GM19043 (cell line): Measurements from ENCODE around the gene CLEC3A.
"Not testable (repeated sequence)": the region's sequence is repeated elsewhere in the genome, so short reads cannot be mapped to it uniquely, and the experiment has no call there.

Source experiments
- ATAC-seq: cut with Tn5 transposase; IDR thresholded peaks from one replicate; pipeline ENCODE4 v1.9.1; 2021; ENCODE audit warnings: low read depth; ENCODE audit not compliant: unreplicated experiment

Gene CLEC3A

DNA sequence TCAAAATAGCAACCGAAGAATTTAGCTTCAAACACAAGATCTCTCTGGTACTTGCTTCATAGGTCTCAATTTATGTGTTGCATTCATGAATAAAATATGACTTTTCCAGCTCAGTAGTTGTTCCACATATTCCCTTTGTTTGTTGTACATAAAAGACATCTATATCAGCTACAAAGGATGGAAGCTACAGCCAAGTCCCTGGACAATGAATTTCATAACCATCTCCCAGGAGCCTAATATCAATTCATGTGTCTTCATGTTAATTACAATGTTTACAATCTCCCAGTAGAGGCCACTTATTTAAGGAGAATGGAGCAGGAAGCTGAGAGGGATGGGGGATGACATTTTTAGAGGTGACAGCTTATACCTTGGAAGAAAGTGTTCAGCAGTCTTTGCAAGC lies 3.3 kb downstream of the CLEC3A start:
- no peak for ATAC-seq

DNA sequence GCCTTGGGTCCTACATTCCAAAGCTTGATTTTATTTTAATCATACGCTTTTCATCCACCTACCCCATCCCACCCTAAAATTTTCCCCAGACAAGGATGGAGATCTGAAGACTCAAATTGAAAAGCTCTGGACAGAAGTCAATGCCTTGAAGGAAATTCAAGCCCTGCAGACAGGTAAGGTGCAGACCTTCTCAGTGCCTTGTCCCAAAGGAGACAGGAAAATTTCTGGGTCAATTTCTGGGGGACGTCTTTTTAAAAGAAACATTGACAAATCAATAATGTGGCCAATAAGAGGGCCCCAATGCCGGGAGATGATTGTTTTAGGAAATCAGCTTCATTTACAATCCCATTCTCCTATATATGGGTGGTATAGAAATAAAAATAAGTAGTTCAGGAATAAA lies 5.7 kb downstream of the CLEC3A start:
- ATAC-seq = no peak

DNA sequence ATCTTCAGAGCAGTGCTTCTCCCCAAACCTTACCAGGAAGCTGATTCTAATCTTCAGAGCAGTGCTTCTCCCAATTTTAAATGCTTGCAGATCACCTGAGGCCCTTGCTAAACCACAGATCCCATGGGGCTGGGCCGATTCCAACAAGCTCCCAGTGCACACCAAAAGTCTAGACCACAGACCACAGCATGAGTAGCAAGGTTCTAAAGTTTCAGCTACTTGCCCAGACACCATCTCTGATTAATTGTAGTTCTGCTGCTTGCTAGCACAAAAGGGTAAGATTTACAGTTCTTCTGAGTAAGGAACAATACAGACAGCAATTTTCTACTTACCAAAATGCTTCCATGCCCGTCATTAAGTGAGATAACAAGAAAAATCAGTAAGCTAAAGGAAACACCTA lies 12.2 kb downstream of the CLEC3A start:
- ATAC-seq = no peak

DNA sequence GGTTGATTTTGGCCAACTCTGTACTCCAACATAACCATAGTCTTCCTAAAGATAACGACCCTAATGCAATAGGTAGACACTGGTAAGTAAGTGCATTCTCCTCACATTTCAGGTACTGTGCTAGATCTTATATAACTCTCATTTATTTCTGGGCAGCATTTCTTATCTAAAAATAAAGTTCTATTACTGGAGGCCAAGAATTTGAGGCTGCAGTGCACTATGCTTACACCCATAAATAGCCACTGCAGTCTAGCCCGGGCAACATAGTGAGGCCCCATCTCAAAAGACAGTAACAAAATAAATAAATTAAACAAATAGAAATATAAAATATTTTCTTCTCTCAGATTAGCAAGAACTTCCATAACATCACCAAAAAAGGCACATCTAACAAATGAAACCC lies 12.7 kb downstream of the CLEC3A start:
- no peak for ATAC-seq

DNA sequence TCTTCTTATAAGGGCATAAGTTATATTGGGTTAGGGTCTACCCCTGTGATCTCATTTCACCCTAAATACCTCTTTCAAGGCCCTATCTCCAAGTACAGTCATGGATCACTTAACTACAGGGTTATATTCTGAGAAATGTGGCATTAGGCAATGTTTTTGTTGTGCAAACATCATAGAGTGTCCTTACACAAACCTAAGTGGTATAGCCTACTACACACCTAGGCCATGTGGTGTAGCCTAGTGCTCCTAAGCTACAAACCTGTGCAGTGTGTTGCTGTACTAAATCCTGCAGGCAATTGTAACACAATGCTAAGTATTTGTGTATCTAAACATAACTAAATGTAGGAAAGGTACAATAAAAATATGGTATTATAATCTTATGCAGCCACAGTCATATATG lies 18.0 kb downstream of the CLEC3A start:
- ATAC-seq = no peak

DNA sequence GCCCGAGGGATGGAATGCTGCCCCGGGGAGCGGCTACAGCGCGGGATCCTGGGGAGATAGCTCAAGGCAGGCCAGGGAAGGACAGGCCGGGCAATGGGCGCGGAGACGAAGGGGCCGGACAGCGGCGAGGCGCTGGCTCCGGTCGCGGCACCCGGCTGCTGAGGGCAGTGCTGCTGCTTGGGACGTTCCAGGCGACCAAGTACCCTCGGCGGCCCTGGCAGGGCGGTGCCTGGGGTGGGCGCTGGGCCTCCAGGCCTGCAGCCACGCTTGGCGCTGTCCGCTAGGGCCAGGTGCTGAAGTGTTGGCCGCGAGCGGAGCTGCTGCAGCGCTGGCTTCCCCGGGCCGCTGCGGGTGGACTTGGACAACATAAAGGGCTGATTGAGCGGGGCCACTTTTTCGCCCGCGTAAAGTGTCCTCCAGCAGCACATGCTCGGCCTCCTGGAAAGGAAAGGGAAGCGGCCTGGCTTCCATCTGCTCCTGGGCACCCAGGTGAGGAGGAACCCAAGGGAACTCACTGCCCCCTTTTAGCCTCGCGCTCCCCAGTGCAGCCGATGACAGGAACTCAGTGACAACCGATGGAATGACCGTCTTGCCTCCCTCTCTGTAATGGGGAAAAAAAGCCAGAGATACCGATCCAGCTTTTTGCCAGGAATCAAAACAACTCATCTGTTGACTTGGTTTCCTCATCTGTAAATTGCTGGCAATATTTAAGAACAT lies 23.7 kb downstream of the CLEC3A start:
- no peak for ATAC-seq

DNA sequence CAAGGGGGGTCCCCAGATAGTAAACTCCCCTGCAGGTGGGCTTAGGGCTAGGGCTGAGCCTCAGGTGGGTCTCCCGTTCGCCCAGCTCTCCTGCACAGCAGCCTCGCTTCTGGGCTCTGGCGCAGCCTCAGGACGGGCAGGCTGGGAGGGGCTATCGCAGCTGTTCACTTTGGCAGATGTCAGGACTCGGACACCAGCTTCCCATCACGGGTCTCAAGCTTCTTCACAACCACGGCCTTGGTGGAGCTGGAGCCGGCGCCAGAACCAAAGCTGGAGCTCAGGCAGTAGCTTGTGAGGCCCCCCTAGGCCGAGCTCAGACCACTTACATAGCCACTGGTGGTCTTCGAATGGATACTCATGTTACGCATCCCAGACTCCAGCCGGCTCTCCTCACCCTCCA lies 26.0 kb downstream of the CLEC3A start:
- no peak for ATAC-seq

DNA sequence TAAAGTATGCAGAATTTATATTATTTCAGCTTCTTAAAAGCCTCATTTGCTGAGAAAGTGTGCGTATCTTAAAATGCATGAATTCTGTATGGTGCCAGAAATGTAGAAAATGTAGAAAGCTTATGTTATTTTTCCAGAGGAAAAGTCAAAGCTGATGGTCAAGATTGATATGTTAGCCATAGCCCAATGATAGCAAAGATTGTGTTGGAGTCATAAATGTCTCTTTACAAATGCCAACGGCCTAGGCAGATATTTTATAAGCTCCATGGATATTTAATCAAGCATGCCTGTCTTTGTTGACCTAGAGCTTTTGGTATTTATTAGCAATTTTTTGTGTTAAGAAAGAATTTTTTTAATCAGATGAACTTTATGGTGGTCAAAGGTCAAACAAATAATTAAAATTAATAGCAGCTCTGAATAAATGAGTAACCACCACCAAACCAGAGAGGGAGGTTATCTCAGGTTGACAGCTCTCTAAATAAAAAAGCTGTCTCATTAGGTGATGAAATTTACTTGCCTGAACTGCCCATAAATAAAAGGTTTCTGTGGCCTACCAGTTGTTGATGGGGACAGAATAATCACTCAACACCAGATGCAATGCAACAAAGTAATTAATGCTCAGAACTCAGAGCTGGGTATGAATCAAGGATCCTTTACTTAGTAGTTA lies 28.5 kb downstream of the CLEC3A start:
- ATAC-seq = no peak

DNA sequence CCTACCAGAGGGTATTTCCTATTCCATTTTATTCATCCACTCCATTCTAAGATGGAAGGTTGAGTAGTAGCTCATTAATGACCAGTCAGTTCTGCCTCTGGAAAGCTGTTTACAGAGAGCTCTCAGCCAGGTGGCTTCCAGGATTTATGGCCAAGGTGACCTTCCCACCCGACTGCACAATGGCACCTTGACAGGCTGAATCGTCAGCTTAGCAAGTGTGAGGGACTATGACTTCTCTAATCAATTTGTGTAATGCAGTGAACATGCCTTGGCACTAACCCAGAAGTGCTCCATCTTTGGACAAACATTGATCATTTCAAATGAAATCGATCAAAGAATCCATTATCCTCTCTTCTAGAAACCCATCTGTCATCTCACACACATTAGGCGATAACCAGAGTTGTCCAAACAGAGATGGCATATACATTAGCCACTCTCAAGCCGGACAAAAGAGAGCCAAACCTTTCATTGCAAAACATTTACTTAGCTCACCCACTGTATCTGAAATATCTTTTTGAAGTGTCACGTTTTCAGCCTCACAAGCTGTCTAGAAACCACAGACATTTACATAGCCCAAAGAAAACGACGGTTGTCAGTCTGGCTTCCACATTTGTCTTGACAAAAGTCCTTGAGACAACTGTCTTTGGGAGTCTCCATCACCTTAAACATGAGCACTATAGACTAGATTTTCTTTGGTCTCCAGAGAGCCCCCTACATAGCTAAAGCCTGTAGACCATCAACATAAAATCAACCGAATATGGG lies 35.6 kb downstream of the CLEC3A start:
- ATAC-seq = no peak

DNA sequence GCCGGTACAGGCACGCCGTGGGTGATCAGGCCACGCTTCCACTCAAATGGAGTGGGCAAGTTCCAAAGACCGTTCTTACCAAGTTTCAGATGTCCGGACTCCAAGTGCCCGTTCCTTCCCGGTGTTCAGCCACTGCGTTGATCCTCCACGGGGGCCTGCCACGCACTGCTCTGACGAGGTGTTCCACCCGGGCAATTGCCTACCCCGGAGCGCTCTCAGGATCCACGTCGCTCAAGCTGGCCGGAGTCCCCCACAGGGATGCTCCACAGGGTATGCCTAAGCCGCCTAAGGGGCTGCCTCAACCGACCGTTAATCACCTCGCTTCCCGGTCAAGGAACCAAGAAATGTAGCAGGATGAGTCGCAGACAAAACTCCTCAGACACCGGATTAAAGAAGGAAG lies 37.5 kb downstream of the CLEC3A start:
- not testable (repeated sequence) for ATAC-seq

DNA sequence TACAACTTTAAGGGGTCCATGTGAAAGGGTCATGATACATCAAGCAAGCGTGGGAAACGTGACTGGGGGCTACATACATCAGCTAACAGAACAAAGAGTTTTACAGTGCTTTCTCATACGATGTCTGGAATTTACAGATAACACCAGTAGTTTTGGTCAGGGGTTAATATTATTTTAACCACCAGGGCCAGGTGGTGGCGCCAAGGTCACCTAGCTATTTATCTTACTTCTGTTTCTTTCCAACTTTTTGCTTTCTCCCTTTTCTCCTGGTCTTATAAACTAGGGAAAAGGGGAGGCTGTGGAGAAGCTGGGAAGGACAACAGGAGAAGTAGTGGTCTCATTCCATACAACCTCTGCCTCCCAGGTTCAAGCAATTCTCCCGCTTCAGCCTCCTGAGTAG lies 37.9 kb downstream of the CLEC3A start:
- ATAC-seq = no peak

DNA sequence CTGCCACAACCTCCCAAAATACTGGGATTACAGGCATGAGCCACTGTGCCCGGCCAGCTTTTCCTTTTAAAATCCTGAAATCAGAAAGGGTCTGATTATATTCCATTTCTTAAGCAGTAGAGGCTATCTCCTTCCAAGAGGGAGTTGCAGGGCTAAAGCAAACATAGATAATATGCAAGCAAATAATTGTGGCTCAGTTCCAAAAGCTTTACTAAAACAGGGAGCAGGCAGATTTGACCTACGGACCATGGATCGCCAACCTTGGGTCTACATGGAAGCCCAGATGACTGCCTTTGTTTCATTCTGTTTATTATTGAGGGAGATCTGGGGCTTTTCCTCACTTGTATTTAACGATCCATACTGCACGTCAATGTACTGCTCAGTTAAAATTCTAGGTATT lies 38.5 kb downstream of the CLEC3A start:
- ATAC-seq = no peak

DNA sequence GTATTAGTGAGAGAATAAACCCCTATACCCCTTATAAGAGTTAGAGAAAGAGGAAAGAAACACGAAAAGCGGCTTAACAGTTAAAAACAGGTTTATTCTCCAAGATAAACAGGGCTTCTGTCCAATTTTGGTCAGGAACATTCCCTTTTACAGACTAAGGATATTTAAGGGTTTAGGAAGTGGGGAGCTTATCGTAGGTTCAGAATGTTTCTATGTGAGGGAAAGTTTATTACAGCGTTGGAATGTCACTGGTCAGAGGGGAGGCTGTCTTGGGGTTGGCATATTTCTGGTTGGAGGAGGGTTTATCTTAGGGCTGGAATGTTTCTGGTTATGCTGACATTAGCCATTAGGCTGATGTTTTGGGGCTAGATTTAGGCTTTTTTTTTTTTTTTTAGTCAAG lies 43.0 kb downstream of the CLEC3A start:
- ATAC-seq = no peak

DNA sequence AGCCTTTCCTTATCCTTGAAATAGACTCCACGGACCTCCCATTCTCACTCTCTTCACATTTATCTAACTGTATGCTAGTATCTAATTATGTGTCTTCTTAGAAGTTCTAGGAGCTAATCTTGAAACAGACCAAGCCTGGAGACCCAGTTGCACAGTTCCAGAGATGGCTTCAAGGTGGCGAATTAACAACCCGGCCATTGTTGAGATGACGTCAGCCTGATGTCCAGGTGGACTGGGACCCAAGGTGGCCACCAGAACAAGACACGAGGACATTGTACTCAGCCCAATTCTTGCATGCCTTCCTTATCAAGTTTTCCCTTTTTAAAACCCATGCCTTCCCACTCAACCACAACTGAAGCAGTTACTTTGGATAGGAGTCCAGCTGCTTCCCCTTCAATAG lies 47.6 kb downstream of the CLEC3A start:
- ATAC-seq = no peak

DNA sequence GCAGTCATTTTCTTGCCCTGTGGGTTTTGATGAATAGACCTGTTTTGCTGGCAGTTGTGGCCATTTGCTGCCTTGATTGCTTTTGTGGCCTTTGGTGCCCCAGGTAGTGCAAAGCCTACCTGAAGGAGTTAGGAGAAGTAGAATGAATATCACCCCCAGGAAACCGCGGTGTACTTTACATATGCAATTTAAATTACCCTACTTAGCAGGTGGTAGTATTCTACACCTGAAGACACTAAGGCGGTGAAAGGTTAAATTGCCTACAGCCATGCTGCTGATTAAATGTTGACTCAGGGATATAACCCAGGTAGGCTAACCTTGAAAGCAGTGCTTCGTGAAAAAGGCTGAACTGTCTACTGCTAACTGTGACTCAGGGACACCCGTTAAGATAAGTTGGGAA lies 49.9 kb downstream of the CLEC3A start:
- ATAC-seq = no peak

DNA sequence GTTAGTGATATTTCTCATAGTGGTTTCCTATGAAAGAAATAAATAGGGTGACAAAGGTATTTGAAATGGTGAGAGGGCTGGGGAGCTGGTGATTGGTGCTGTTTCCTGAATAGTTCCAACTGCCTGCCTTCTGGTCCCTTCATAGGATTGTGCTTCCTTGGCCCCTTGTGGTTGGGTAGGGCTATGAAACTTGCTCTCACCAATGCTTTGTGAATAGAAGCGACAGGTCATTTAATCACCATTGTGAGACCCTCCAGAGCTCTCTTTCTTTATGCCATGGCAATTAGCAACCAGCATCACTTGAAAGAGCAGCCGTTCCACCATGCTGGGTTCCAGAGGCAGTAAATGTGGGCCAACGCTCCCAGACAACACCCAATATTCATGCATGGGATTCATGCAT lies 53.5 kb downstream of the CLEC3A start:
- no peak for ATAC-seq

DNA sequence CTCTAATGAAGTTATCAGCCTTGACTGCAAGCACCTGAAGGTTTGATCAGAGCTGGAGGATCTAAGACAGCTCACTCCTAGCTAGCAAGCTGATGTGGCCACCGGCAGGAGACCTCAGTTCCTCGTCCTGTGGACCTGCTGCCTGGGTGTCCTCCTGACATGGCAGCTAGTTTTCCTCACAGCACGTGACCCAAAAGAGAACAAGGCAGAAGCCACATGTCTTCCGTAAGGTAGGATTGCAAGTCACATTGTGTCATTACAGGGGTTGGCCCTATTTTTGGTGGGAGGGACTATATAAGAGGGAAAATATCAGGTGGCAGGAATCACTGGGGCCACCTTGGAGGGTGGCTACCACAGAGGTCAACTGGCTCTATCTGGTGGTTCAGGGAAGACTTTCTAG lies 59.0 kb downstream of the CLEC3A start:
- ATAC-seq = no peak
